Suprapubic skin (tissue), 4 donors: ENCODE measurements around the gene PGK1.

Experiments used
- CTCF ChIP-seq, 2 donors: fragments of 200-600 bp in 1 of 2; fragments of 450-650 bp in 1 of 2; sonication (generic) in 1 of 2; IDR thresholded peaks; one replicate each; pipeline ENCODE4 v1.5.1; 2016 to 2019; ENCODE audit warnings: antibody characterized with exemption in 2 of 2, mild to moderate bottlenecking in 1 of 2, moderate library complexity in 1 of 2
- POLR2A ChIP-seq, 2 donors: fragments of 450-650 bp; IDR thresholded peaks; one replicate each; pipeline ENCODE4 v1.6.1; 2017; ENCODE audit warnings: antibody characterized with exemption in 2 of 2, mild to moderate bottlenecking in 2 of 2, moderate library complexity in 2 of 2
- POLR2AphosphoS5 ChIP-seq, 3 donors: sonication (generic); formaldehyde crosslinking; IDR thresholded peaks; one replicate each; pipeline ENCODE4 v1.6.1; 2017; ENCODE audit warnings: antibody characterized with exemption in 3 of 3

DNA sequence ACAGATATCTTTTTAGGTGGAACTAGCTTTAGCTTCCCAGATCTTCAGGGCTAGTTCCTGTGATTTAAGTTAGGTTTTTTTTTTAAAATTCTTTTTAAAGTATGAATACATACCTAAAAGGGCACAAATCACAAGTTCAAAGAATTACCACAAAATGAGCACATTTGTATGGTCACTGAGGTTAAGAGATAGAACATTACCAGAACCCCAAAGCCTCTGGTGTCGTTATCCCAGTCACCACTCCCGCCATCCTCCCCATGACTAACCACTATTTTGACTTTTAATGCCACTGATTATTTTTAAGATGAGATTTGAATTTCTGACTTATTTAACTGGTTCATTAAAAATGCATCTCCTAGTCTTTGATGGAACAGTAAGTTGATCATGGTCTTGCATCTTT, 5.4 kb downstream of the PGK1 start:
- TF ChIP-seq CTCF (IDR thresholded peaks at IDR 0.05) = no peak
- TF ChIP-seq POLR2AphosphoS5 (IDR thresholded peaks at IDR 0.05) = no peak
- no peak for TF ChIP-seq POLR2A (IDR thresholded peaks at IDR 0.05)
